AG04449 (cell line): ENCODE results near the gene CNTN5.

Source experiments
- CTCF ChIA-PET: fragments of 350-600 bp; formaldehyde crosslinking; extraction: SDS; loops from one replicate; lab custom pipeline; 2021; ENCODE audit warnings: antibody characterized with exemption; lab: Yijun Ruan, JAX
- POLR2A ChIA-PET: fragments of 400-600, 350-600 bp; formaldehyde crosslinking; extraction: SDS; loops from one replicate; lab custom pipeline; 2020; ENCODE audit warnings: antibody characterized with exemption, inconsistent platforms; lab: Yijun Ruan, JAX
- DNase-seq: peaks from one replicate; pipeline ENCODE4 v3.0.0-alpha.2; 2010; ENCODE audit warnings: low read depth, low spot score
- H3K4me3 ChIP-seq: 2 replicates; pipeline ENCODE4 v1.5.1; 2011; ENCODE audit warnings: low read depth, mild to moderate bottlenecking, control low read depth, low read length
- TF ChIP-seq, protein P1 (sequence below): IDR thresholded peaks from one replicate; pipeline ENCODE4 v1.5.1; 2011; ENCODE audit warnings: mild to moderate bottlenecking, moderate library complexity, low read length, control low read depth, inconsistent platforms; ENCODE audit not compliant: insufficient read depth; ENCODE audit errors: missing control alignments

The CNTN5 gene

GRCh38 chr11:100080381-100080780 is 1059.6 kb downstream of the CNTN5 start:
- ChIA-PET CTCF (no interaction called here), POLR2A (no interaction called here)

DNA sequence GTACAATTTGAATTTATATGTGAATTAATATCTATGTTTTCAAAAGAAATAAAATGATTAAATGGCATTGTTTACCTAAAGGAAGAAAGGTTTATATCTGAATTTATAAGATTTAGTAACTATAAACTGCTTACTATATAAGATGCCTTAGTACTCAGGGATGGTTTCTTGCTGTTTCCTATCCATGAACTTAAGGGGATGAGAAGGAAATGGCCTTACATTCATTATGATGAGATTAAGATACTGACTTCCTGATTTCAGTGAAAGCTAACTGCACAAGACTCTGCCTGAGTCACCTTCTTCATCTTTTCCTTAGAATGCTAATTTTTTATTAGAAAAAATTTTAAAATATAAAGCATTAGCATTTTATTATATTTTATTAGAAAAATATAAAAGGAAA is 1060.1 kb downstream of the CNTN5 start:
- ChIA-PET POLR2A (no interaction called here), CTCF (no interaction called here)
- DNase-seq: no peak
- H3K4me3 ChIP-seq: no peak overlapping the region
- TF ChIP-seq, protein P1, sequence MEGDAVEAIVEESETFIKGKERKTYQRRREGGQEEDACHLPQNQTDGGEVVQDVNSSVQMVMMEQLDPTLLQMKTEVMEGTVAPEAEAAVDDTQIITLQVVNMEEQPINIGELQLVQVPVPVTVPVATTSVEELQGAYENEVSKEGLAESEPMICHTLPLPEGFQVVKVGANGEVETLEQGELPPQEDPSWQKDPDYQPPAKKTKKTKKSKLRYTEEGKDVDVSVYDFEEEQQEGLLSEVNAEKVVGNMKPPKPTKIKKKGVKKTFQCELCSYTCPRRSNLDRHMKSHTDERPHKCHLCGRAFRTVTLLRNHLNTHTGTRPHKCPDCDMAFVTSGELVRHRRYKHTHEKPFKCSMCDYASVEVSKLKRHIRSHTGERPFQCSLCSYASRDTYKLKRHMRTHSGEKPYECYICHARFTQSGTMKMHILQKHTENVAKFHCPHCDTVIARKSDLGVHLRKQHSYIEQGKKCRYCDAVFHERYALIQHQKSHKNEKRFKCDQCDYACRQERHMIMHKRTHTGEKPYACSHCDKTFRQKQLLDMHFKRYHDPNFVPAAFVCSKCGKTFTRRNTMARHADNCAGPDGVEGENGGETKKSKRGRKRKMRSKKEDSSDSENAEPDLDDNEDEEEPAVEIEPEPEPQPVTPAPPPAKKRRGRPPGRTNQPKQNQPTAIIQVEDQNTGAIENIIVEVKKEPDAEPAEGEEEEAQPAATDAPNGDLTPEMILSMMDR: no peak

More at GRCh38 chr11:100080381-100080780, 1059.6 kb downstream of the CNTN5 start:
- TF ChIP-seq, protein P1: no peak
- H3K4me3 ChIP-seq: no peak overlapping the region
- DNase-seq: no peak

GRCh38 chr11:100093698-100094097 is 1072.9 kb downstream of the CNTN5 start:
- CTCF ChIA-PET: no interaction called here
- TF ChIP-seq, protein P1: no peak
- H3K4me3 ChIP-seq: no peak overlapping the region
- POLR2A ChIA-PET: no interaction called here
- no peak for DNase-seq

GRCh38 chr11:100094121-100094865 is 1073.5 kb downstream of the CNTN5 start:
- TF ChIP-seq, protein P1: no peak
- no peak for DNase-seq
- CTCF ChIA-PET: no interaction called here
- POLR2A ChIA-PET: no interaction called here
- no peak overlapping the region for H3K4me3 ChIP-seq

DNA sequence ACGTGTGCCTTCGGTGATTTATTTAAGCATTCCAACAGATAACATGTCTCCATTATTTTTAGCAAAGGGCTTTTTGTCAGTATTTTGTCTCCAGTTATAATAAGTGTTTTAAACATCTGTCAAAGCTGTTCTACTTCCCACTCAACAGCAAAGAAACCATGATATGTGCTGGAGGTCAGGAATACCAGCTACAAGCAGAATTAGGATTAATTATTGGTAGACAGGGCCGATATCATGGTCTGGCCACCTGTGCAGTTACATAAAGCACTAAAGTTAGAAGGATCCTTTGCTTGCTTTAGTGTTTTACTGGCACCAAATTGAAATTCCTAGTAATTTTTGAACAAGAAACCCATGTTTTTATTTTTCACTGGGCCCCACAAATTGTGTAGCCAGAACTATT is 1075.1 kb downstream of the CNTN5 start:
- CTCF ChIA-PET: no interaction called here
- TF ChIP-seq, protein P1: no peak
- no peak overlapping the region for H3K4me3 ChIP-seq
- POLR2A ChIA-PET: no interaction called here
- no peak for DNase-seq

- TF ChIP-seq, protein P1: no peak
- POLR2A ChIA-PET: no interaction called here
- no peak overlapping the region for H3K4me3 ChIP-seq
- DNase-seq: no peak
- CTCF ChIA-PET: no interaction called here
Measured at GRCh38 chr11:100098560-100098959, 1077.8 kb downstream of the CNTN5 start.
